Measurements from ENCODE around the gene OR4D2. TPM values are rescaled to one million over a fixed set of nuclear protein-coding genes. Genes with fewer than 3 reads are reported as not detected.

Gene OR4D2
- total and polyA plus RNA-seq, 10 donors = not detected

- Histone ChIP-seq H3K4me3 (no peak overlapping the region), H3K4me1 (peaks cover 0 to 7% (median 0%) of the 10 kb centered on the region in 6 donors), H3K27ac (no peak overlapping the region), H3K27me3 (replicated peaks in 1 of 7) (peaks cover 0 to 48% (median 8%) of the 10 kb centered on the region in 7 donors), H3K9me3 (no peaks in the 10 kb centered on the region), H3K36me3 (no peaks in the 10 kb centered on the region)
- WGBS, 5 donors = 60 to 72% (median 64%) methylated on average over 11 of the region's 11 CpGs
- no peak for DNase-seq
- TF ChIP-seq CTCF (IDR thresholded peaks at IDR 0.05 in 8 of 11, conservative IDR thresholded peaks at IDR 0.05 in 3 of 11) = no peak
- TF ChIP-seq POLR2AphosphoS5 (IDR thresholded peaks at IDR 0.05) = no peak
- TF ChIP-seq POLR2A (IDR thresholded peaks at IDR 0.05) = no peak
- intact Hi-C loops (cut with DNase I; ENCODE audit: low total_unique reads) = no loop called here
Measured at GRCh38 chr17:58189436-58190146, 22.8 kb downstream of the OR4D2 start.

- no peaks in the 10 kb centered on the region for H3K36me3 ChIP-seq
- no peak for TF ChIP-seq POLR2AphosphoS5 (IDR thresholded peaks at IDR 0.05)
- TF ChIP-seq CTCF (IDR thresholded peaks at IDR 0.05 in 8 of 11, conservative IDR thresholded peaks at IDR 0.05 in 3 of 11) = no peak
- no peak for TF ChIP-seq POLR2A (IDR thresholded peaks at IDR 0.05)
- no peak overlapping the region for H3K4me3 ChIP-seq
- 51 to 62% (median 58%) methylated on average over 14 of the region's 14 CpGs for WGBS, 5 donors
- intact Hi-C loops (cut with DNase I; ENCODE audit: low total_unique reads) = no loop called here
- H3K4me1 ChIP-seq = no peaks in the 10 kb centered on the region
- no peaks in the 10 kb centered on the region for H3K9me3 ChIP-seq
- DNase-seq = no peak
- H3K27ac ChIP-seq = no peak overlapping the region
- peaks cover 0 to 48% (median 8%) of the 10 kb centered on the region in 7 donors for H3K27me3 ChIP-seq (replicated peaks in 1 of 7)
Measured at GRCh38 chr17:58191241-58191896, 24.6 kb downstream of the OR4D2 start.

- Histone ChIP-seq H3K4me3 (no peak within 1 kb of the TSS), H3K36me3 (no peaks in the 10 kb centered on the region), H3K27me3 (replicated peaks in 1 of 7) (peaks cover 0 to 58% (median 8%) of the 10 kb centered on the region in 7 donors), H3K27ac (no peak within 1 kb of the TSS), H3K9me3 (no peaks in the 10 kb centered on the region), H3K4me1 (no peaks in the 10 kb centered on the region)
- no peak for TF ChIP-seq CTCF (IDR thresholded peaks at IDR 0.05 in 8 of 11, conservative IDR thresholded peaks at IDR 0.05 in 3 of 11)
- no peak for TF ChIP-seq POLR2AphosphoS5 (IDR thresholded peaks at IDR 0.05)
- no peak for TF ChIP-seq POLR2A (IDR thresholded peaks at IDR 0.05)
- 13 to 43% (median 28%) methylated on average over 2 to 6 of the region's 6 CpGs for WGBS, 5 donors
- intact Hi-C loops (cut with DNase I; ENCODE audit: low total_unique reads) = no loop called here
- DNase-seq = no peak
Measured at GRCh38 chr17:58192612-58193011, 25.8 kb downstream of the OR4D2 start, which contains the start of gene EPX. EPX (plus strand) TSS chr17:58192726; CDS start chr17:58192847, 121 bp downstream.

GRCh38 chr17:58193641-58194255, 27.0 kb downstream of the OR4D2 start:
- DNase-seq = no peak
- Histone ChIP-seq H3K9me3 (no peaks in the 10 kb centered on the region), H3K4me1 (no peaks in the 10 kb centered on the region), H3K27me3 (replicated peaks in 1 of 7) (peaks cover 0 to 70% (median 12%) of the 10 kb centered on the region in 7 donors), H3K27ac (no peak overlapping the region), H3K4me3 (no peak overlapping the region), H3K36me3 (no peaks in the 10 kb centered on the region)
- intact Hi-C loops (cut with DNase I; ENCODE audit: low total_unique reads) = no loop called here
- WGBS, 5 donors = 76 to 85% (median 84%) methylated on average over 14 to 18 of the region's 18 CpGs
- no peak for TF ChIP-seq POLR2AphosphoS5 (IDR thresholded peaks at IDR 0.05)
- TF ChIP-seq CTCF (IDR thresholded peaks at IDR 0.05 in 8 of 11, conservative IDR thresholded peaks at IDR 0.05 in 3 of 11) = no peak
- TF ChIP-seq POLR2A (IDR thresholded peaks at IDR 0.05) = no peak

Data from spleen (tissue), 11 donors.